Choroid plexus epithelial cell (primary cell): ENCODE measurements around the gene LCN10.

ENCODE experiments used
- DNase-seq: peaks from one replicate; pipeline ENCODE4 v3.0.0-alpha.2; 2010; ENCODE audit warnings: low read depth
- H3K4me3 ChIP-seq: 2 replicates; pipeline ENCODE4 v1.5.1; 2011; ENCODE audit warnings: low read depth, mild to moderate bottlenecking, control low read depth, low read length, moderate library complexity
- TF ChIP-seq, protein P1 (sequence below): conservative IDR thresholded peaks from 2 replicates; pipeline ENCODE4 v1.5.1; 2011; ENCODE audit warnings: low read depth, mild to moderate bottlenecking, control low read depth, inconsistent platforms, low read length, moderate library complexity

Gene LCN10

DNA sequence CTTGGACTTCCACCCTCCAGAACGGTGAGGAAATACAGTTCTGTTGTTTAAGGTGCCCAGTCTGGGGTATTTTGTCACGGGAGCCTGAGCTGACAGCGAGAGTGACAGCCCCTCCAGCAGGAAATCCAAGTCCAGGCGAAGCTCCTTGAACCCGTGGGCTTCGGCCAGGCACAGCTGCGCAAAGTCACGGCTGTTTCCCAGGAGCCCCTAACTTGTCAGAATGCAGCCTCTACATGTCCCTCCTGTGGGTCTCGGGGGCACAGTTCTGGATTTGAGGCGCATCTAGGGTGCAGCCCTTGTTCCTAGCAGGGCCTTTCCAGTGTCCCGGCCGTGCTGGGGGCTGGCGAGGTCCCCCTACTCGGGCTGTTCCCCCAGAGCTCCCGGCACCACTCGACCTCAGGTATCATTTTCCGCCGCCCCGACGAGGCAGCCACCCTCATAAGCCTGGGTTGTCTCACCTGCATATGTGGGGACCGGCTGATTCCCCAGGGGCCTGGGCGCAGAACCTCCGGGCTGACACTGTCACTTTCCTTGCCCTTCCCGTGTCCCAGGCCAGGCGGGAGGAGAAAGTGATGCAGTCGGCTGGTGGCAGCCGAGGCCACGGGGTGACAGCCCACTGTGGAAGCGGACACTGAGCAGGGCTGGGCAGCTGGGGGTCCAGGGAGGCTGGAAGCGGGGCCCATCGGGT lies 10.8 kb upstream of the LCN10 start:
- TF ChIP-seq, protein P1, sequence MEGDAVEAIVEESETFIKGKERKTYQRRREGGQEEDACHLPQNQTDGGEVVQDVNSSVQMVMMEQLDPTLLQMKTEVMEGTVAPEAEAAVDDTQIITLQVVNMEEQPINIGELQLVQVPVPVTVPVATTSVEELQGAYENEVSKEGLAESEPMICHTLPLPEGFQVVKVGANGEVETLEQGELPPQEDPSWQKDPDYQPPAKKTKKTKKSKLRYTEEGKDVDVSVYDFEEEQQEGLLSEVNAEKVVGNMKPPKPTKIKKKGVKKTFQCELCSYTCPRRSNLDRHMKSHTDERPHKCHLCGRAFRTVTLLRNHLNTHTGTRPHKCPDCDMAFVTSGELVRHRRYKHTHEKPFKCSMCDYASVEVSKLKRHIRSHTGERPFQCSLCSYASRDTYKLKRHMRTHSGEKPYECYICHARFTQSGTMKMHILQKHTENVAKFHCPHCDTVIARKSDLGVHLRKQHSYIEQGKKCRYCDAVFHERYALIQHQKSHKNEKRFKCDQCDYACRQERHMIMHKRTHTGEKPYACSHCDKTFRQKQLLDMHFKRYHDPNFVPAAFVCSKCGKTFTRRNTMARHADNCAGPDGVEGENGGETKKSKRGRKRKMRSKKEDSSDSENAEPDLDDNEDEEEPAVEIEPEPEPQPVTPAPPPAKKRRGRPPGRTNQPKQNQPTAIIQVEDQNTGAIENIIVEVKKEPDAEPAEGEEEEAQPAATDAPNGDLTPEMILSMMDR, result no peak

DNA sequence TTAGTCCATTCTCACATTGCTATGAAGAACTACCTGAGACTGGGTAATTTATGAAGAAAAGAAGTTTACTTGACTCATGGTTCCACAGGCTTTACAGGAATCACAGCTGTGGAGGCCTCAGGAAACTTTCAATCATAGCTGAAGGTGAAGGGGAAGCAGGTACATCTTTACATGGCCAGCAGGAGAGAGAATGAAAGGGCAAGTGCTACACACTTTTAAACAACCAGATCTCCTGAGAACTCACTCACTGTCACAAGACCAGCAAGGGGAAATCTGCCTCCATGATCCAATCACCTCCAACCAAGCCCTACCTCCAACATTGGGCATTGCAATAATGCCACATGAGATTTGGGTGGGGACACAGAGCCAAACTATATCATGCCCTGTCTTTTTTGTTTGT lies 9.1 kb upstream of the LCN10 start:
- TF ChIP-seq, protein P1, result no peak
- no peak for DNase-seq
- H3K4me3 ChIP-seq, result no peak overlapping the region

More for the DNA sequence above, 10.8 kb upstream of the LCN10 start:
- no peak overlapping the region for H3K4me3 ChIP-seq
- DNase-seq, result no peak

DNA sequence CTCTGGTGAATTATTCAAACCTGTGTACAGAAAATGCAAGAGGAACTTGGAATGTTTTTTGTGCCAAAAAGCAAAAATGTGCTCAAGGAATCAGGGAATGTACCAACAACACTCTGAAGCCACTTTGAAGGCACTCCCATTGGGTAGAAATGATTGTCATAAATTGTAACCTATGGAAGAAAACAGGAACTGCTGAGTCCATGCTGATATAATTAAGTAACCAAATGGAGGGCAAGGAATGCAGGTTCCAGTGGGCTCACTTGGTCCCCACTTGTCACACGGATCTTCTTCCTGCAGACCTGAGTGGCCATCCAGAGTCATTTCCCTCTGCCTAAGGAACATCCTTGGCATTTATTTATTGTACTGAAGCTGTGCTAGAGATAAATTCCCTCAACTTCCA lies 8.5 kb upstream of the LCN10 start:
- no peak overlapping the region for H3K4me3 ChIP-seq
- TF ChIP-seq, protein P1, result no peak
- DNase-seq, result no peak

DNA sequence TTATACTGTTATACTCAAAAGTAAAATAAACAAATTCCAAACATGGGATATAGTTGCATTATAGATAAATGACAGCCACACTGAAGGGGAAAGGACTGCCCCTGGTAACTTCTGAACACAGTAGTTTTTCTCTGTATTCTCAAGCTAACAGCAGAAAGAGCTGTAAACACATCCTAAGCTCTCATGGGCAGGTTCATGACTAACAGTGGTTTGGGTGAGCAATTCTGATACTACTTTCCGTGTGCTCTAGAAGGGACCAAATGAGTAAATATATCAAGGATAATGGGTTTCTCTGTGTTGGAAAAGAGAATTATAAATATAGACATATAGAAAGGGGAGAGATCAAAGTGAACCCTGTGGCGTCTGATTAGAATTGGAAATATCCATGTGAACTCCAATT lies 7.8 kb upstream of the LCN10 start:
- DNase-seq, result no peak

DNA sequence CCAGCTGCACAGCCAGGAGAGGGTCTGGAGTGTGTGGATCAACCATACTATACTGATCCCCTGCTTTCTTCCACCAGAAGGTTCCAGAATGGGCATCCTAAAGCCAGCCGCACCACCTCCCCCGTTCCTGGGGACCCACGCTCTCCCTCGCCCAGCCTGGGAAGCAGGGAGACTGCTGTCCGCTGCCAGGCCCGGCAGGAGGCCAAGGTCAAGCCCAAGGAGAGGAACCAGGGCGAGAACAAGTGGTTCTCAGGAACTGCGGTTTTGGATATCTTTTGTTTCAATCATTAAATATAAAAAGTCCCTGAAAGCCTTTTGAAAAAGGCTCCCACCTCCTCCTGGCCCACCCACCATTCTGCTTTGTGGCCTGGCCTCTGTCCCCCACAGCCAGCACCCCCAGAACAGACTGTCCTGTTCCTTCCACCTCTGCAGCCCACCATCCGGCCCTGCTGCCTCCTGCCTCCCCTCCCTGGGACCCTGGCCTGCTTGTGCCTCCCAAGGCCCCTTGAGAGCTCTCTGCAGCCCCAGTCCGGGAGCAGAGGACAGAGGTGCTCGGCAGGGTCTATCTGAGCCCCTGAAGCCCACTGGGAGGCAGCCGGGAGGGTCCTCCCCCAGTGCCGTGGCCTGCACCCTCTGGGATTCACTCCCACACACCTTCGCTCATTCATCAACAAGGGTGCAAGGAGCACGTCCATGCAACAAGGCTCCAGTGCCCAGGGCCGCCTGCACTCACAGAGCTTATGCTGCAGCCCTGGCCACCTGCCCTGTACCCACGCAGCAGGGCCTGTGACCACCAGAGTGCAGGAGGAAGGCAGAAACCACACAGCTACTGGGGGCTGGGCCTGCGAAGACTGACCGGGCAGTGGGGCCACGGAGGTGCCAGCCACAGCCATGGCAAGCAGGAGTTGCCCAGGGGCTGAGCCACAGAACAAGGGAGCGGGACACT lies 6.2 kb upstream of the LCN10 start:
- TF ChIP-seq, protein P1, result no peak
- no peak overlapping the region for H3K4me3 ChIP-seq
- no peak for DNase-seq

More for the DNA sequence above, 7.8 kb upstream of the LCN10 start:
- TF ChIP-seq, protein P1, result no peak
- H3K4me3 ChIP-seq, result no peak overlapping the region

DNA sequence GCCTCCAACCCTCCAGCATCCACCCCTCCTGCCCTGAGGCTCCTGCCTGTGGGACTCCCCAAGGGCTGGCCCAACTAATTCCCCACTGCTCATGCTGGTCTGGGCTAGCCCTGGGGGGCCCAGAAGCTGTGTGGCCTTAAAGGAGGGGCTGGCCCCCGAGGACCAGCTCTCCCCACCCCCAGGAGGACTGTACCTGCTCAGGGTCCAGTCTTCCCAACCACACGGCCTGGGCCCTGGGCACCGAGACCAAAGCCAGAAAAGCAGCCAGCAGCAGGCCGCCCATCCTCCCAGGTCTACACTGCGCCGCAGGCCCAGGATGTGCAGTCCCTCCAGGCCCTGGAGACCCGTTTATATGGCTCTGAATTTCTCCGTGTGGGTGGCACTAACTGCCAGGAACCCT lies 5.5 kb upstream of the LCN10 start, which contains the start of gene LCN6:
Gene LCN6 (minus strand): TSS at position 325 of the 400 bp plus-strand sequence. CDS start 42 bp downstream, at position 283.
- no peak within 1 kb of the TSS for H3K4me3 ChIP-seq
- DNase-seq, result no peak
- TF ChIP-seq, protein P1, result no peak
